ENCODE results near the gene ECE1.
"Not testable (repeated sequence)": the region's sequence is repeated elsewhere in the genome, so short reads cannot be mapped to it uniquely, and the experiment has no call there.

The ECE1 gene

DNA sequence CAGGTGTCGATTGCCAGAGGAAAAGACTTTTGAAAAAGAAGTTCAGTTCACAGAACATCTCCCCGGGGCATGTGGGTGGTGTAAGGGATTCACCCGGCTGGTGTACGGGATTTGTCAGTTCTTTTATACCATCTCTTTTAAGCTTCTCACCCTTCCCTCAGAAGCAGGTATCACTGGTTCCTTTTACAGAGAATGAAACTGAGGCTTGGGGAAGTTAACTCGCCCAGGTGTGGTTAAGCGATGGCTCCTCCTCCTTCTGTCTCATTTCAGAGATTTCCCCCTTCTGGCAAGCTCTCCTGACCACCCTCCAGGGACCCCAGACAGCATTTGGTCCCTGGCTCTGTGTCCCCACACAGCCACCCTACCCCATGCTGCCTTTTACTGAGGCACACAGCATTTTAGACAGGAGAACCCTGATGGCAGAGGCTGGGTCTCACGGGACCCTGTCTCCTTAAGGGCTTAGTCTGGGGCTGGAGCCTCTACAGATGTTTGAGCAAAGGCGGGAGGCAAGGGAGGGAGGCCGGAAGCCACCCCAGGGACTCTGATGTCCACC is 2.8 kb upstream of the ECE1 start:
- peak; percentile 43 to 51 for DNase-seq (ENCODE audit: low read depth in 2 of 2)

DNA sequence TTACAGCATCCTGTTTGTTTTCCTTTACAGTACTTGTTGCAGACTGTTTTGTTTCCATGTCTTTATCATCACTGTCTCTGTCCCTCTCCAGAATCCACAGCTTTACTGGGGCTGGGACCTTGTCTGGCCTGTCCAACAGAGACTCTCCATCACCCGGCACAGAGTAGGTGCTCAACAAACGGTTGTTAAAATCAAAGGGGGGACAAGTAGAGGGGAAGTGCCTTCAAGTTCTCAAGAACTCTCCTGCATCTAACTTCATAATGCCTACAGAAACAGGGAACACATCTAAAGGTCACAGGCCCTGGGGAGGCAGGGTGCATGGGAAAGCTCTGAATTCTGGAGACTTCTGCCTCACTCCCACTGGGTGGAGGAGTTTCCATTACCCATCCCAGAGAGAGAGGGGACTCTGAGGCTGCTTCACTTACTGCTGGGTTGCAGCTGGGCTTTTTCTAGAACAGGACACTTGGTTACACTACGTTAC is 2.3 kb upstream of the ECE1 start:
- no peak for DNase-seq (ENCODE audit: low read depth in 2 of 2)

GRCh38 chr1:21291964-21292363 is 1.7 kb upstream of the ECE1 start:
- no peak for DNase-seq (ENCODE audit: low read depth in 2 of 2)

DNA sequence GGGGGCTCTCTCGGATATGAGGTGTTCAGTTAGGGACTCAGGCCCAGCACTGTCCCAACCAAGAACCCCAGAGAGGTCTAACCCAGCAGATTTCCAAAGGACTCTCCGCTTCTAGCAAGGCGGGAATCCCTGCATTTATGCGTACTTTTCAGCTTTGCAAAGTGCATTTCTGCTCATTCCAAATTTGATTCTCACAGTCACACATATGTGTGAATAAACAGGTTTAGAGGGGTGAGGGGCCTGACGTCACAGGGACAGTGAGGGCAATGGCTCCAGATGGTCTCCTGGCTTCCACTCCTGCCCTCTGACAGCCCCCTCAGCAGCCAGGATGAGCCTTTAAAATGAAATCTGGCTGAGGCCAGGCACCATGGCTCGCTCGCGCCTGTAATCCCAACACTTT is 921 bp upstream of the ECE1 start:
- DNase-seq (ENCODE audit: low read depth in 2 of 2): no peak

GRCh38 chr1:21290546-21290944 is 282 bp upstream of the ECE1 start:
- no peak for DNase-seq (ENCODE audit: low read depth in 2 of 2)

- no peak for DNase-seq (ENCODE audit: low read depth in 2 of 2)
Measured at GRCh38 chr1:21289127-21289526, 1.1 kb downstream of the ECE1 start.

DNA sequence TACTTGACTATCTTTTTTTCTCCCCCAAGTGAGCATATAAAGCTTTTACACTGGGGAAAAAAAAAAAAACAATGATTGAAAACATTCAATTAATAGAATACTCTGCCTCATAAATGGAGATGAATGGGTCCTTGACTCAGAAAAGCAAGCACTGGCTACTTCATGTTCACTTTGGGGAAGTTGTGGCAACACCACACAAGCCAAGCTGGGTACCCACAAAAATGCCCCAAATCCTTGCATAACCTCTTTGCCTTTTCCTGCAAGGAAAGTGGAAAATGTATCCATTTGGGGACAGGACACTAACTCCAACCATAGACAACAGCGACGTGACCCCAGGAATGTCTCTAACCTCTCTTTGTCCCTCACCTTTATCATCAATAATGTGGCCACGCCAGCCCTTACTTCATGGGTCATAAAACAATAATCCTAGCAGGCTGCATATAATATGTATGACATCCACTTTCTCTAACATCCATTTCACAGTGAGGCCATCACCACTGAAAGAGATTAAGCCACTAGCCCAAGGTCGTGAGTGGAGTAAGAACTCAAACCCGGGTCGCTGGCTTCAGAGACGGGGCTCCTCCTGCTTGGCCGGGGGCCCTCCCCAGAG is 2.3 kb downstream of the ECE1 start:
- DNase-seq (ENCODE audit: low read depth in 2 of 2): no peak

- not testable (repeated sequence) for DNase-seq (ENCODE audit: low read depth in 2 of 2)
Measured at GRCh38 chr1:21285386-21285785, 4.9 kb downstream of the ECE1 start.

- DNase-seq (ENCODE audit: low read depth in 2 of 2): no peak
Measured at GRCh38 chr1:21285055-21285372, 5.2 kb downstream of the ECE1 start.

- DNase-seq (ENCODE audit: low read depth in 2 of 2): no peak
Measured at GRCh38 chr1:21284206-21285054, 5.8 kb downstream of the ECE1 start.

GRCh38 chr1:21283524-21283923 is 6.7 kb downstream of the ECE1 start:
- DNase-seq (ENCODE audit: low read depth in 2 of 2): no peak

GRCh38 chr1:21282020-21282419 is 8.2 kb downstream of the ECE1 start:
- not testable (repeated sequence) for DNase-seq (ENCODE audit: low read depth in 2 of 2)

- DNase-seq (ENCODE audit: low read depth in 2 of 2): no peak
Measured at GRCh38 chr1:21280482-21280881, 9.8 kb downstream of the ECE1 start.

GRCh38 chr1:21280011-21280471 is 10.2 kb downstream of the ECE1 start:
- no peak for DNase-seq (ENCODE audit: low read depth in 2 of 2)

DNA sequence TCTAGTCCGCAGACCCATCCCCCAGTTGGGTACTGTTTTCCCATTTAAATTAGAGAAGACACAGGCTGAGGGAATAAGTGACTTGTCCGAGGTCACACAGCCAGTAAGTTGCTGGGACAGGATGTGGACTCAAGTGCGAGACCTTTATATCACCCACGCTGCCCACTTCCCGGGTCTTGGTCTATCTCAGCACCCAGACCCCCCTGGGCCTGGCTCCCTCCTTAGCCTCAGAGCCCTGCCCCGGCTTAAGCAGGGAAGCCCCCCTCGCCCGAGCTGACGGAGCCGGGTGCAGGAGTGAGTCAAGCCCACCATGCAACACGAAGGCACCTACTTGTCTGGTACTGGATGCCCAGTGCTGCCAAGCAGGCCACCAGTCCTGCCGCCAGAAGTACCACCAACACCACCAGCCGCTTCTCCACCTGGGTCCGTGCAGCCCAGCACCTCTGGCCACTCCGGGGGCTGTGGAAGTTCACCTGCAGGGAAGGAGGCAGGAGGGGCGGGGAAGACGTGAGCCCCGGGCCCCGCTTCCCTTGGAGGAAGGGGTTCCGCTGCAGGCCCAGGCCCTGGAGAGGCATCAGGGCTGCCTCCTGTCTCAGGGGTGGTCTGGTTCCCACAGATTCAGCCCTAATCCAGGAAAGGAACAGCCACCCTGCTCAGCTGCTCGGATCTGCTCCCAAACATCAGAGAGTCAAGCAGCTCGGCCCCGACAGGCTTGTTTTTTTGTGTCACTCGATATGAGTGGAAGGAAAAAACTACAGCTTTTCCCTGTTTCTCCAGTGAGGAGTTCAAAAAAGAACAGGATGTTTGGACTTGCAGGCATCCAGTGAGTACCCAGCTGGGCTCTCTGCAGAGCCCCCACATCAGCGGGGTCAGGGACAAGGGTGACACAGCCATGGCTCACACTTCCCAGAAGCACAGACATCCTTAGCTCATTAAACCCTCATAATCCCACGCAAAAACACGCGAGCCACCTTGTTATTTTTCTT is 11.1 kb downstream of the ECE1 start:
- no peak for DNase-seq (ENCODE audit: low read depth in 2 of 2)

DNA sequence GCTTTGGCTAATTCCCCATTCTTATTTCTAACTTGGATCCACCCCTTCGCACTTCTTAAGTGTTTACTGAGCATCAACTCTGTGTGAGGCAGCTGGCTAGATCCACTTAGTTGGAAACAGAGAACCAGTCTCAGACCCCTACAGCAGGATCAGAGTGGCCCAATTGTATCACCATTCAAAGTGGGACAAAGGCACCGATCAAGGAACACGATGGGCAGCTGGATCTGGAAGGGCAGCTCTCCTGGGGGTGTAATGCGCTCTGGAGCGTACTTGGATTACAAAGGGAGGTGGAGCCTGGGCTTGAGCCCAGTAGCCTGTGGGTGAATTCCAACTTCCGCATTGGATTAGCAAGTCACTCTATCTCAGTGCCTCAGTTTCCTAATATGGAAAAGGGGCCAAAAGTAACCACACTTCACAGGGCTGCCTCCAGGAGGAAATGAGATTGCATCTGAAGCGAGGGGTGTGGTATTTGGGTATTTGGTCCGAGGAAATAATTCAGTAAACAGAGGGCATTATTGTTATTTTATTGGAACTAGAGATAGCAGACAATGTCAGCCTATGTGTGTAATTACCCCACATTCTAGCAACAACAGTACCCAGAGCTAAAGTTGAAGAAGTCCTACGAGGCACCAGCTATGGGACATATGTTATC is 11.9 kb downstream of the ECE1 start:
- DNase-seq (ENCODE audit: low read depth in 2 of 2): no peak

DNA sequence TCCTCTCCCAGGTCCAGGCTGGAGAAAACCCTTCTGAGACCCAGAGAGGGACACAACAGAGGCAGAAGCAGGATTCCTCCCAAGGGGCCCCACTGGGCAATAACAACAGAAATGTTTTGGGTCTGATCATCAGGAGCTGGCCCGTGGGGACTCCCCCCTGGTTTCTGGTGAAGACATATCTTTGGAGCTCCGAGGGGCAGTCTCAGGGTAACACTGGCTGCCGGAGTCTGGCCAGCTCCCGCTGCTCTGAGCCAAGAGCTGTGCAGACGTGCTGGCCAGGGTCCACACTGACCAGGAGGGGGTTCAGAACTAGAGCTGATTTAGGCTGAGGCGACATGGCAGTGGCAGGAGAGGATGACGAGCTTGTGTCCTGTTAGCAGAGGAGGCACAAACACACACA is 13.1 kb downstream of the ECE1 start:
- DNase-seq (ENCODE audit: low read depth in 2 of 2): no peak

DNA sequence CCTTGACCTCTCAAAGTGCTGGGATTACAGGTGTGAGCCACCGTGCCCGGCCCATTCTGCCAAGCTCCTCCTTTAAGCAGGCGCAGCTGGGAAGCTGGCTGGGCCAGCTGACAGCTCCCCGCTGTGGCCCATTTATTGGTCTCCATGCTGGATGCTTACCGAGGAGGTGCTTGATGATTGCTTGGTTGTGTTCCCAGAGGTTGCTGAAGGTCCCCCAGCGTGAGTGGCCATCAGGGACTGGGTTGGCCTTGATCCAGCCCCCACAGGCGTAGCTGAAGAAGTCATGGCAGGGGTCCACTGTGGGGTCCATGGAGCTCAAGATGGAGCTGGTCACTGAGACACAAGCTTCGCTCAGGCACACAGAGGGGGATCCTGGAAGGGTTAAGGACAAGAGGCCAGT is 17.7 kb downstream of the ECE1 start:
- no peak for DNase-seq (ENCODE audit: low read depth in 2 of 2)

DNA sequence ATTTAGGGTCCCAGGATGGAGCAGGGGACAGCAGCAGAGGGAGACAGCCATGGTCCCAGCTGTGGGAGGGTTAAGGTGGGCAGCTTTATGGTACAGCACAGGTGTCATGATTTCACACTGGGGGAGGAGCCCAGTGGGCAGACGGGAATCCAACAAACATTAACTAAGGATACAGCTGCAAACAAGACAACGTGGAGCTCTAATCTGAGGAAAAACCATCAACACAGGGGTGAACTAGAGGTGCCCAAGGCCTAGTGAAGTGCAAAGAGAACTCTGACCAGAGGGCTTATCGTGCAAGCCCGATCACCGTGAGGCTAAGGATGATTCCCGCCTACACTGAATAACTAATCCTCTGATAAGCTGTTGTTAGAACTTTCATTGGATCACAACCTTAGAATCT is 18.7 kb downstream of the ECE1 start:
- no peak for DNase-seq (ENCODE audit: low read depth in 2 of 2)

GRCh38 chr1:21270086-21270689 is 20.1 kb downstream of the ECE1 start:
- DNase-seq (ENCODE audit: low read depth in 2 of 2): peak; percentile 72 to 83
